Endothelial cell of umbilical vein (primary cell): ENCODE data around the gene CCBE1. TPM values are rescaled to one million over a fixed set of nuclear protein-coding genes. Genes with fewer than 3 reads are reported as not detected.

Experiments
- BruUV-seq: library from RNA; stranded (reverse); fragments of 400-500 nt; replicated peaks from 2 replicates; lab custom pipeline; 2021; lab: Mats Ljungman, UMichigan
- CTCF ChIA-PET: fragments of 300-600, 350-600 bp; sonication (Branson Sonifier 250); formaldehyde crosslinking; loops from one replicate; lab custom pipeline; 2021; ENCODE audit warnings: antibody characterized with exemption, inconsistent platforms; lab: Charles Lee
- POLR2A ChIA-PET: fragments of 300-600, 350-600 bp; sonication (Branson Sonifier 250); formaldehyde crosslinking; loops from one replicate; lab custom pipeline; 2021; ENCODE audit warnings: antibody characterized with exemption, inconsistent platforms; lab: Charles Lee
- DNase-seq: peaks from one replicate; pipeline ENCODE4 v3.0.0-alpha.2; 2011; ENCODE audit warnings: low read depth, low spot score
- FAIRE-seq: peaks from 2 replicates; lab custom pipeline; 2011; peaks lifted over from hg19 to GRCh38; lab: Jason Lieb, UNC
- H2AFZ ChIP-seq: 2 replicates; pipeline ENCODE4 v1.6.0; 2012; ENCODE audit warnings: low read depth, low read length, control low read depth, inconsistent platforms
- H3K27ac ChIP-seq: 2 replicates; pipeline ENCODE4 v1.5.1; 2011; ENCODE audit warnings: low read depth, mild to moderate bottlenecking, control low read depth, low read length, moderate library complexity; ENCODE audit not compliant: insufficient read depth
- H3K27me3 ChIP-seq, 2 experiments: 2 replicates each; pipeline versions ENCODE4 v1.6.0 to v1.6.1; 2011; ENCODE audit warnings: low read length in 2 of 2, mixed read lengths in 1 of 2; ENCODE audit not compliant: control insufficient read depth in 2 of 2, insufficient read depth in 2 of 2
- H3K36me3 ChIP-seq, 2 experiments: 2 replicates in 1 of 2; 3 replicates in 1 of 2; pipeline ENCODE4 v1.5.1; 2011; ENCODE audit warnings: low read length in 2 of 2, mild to moderate bottlenecking in 1 of 2, moderate library complexity in 1 of 2; ENCODE audit not compliant: control insufficient read depth in 2 of 2, insufficient read depth in 2 of 2; ENCODE audit errors: extremely low read depth in 1 of 2
- H3K4me1 ChIP-seq: 3 replicates; pipeline ENCODE4 v1.5.1; 2011; ENCODE audit warnings: mild to moderate bottlenecking, low read length; ENCODE audit not compliant: control insufficient read depth, insufficient read depth; ENCODE audit errors: extremely low read depth
- H3K4me2 ChIP-seq: 2 replicates; pipeline ENCODE4 v1.6.1; 2011; ENCODE audit warnings: low read length, control low read depth, mixed read lengths; ENCODE audit not compliant: insufficient read depth
- H3K4me3 ChIP-seq, 3 experiments: fragments of 200-600 bp in 1 of 3; sonication (generic), shearing (Covaris generic) in 1 of 3; replicated peaks in 1 of 3; 2 replicates each; pipeline ENCODE4 v1.5.1; 2011 to 2016; ENCODE audit warnings: control low read depth in 3 of 3, low read length in 3 of 3, mild to moderate bottlenecking in 2 of 3, inconsistent platforms in 1 of 3, low read depth in 1 of 3, moderate library complexity in 1 of 3; ENCODE audit not compliant: insufficient read depth in 1 of 3
- H3K79me2 ChIP-seq: 2 replicates; pipeline ENCODE4 v1.6.0; 2012; ENCODE audit warnings: low read length, inconsistent platforms; ENCODE audit not compliant: control insufficient read depth, insufficient read depth
- H3K9ac ChIP-seq: replicated peaks from 2 replicates; pipeline ENCODE3; 2011; ENCODE audit warnings: low read length, control low read depth; ENCODE audit not compliant: insufficient read depth; ENCODE audit errors: extremely low read depth
- H3K9me1 ChIP-seq: replicated peaks from 3 replicates; pipeline ENCODE4 v1.6.0; 2011; ENCODE audit warnings: mild to moderate bottlenecking, low read length; ENCODE audit not compliant: control insufficient read depth, insufficient read depth; ENCODE audit errors: extremely low read depth
- H3K9me3 ChIP-seq: replicated peaks from 2 replicates; pipeline ENCODE4 v1.5.1; 2012; ENCODE audit warnings: low read length, inconsistent platforms; ENCODE audit not compliant: control insufficient read depth, insufficient read depth
- H4K20me1 ChIP-seq: replicated peaks from 2 replicates; pipeline ENCODE3; 2011; ENCODE audit warnings: mild to moderate bottlenecking, low read length; ENCODE audit not compliant: control insufficient read depth, insufficient read depth; ENCODE audit errors: extremely low read depth
- CTCF ChIP-seq, 2 donors: IDR thresholded peaks; 1 replicate in 1 of 2; 2 replicates in 1 of 2; pipeline ENCODE4 v1.5.1; 2011; ENCODE audit warnings: low read length in 2 of 2, mild to moderate bottlenecking in 2 of 2, moderate library complexity in 2 of 2, control low read depth in 1 of 2, inconsistent platforms in 1 of 2, low read depth in 1 of 2; ENCODE audit not compliant: insufficient read depth in 1 of 2; ENCODE audit errors: extremely low read depth in 1 of 2
- EZH2 ChIP-seq: IDR thresholded peaks from 2 replicates; pipeline ENCODE4 v1.6.1; 2012; ENCODE audit warnings: borderline replicate concordance, low read depth, mild to moderate bottlenecking, moderate library complexity, low read length, inconsistent platforms; ENCODE audit not compliant: severe bottlenecking
- FOS ChIP-seq: IDR thresholded peaks from 2 replicates; pipeline ENCODE4 v1.6.1; 2011; ENCODE audit warnings: mild to moderate bottlenecking, low read length, moderate library complexity, borderline replicate concordance; ENCODE audit not compliant: insufficient read depth
- GATA2 ChIP-seq: IDR thresholded peaks from 2 replicates; pipeline ENCODE4 v1.7.0; 2011; ENCODE audit warnings: low read depth, mild to moderate bottlenecking, moderate library complexity, mixed read lengths, low read length; ENCODE audit not compliant: insufficient read length, insufficient read depth
- JUN ChIP-seq: IDR thresholded peaks from 2 replicates; pipeline ENCODE4 v1.6.1; 2011; ENCODE audit warnings: borderline replicate concordance, low read depth; ENCODE audit not compliant: insufficient read length, insufficient read depth
- MYC ChIP-seq: IDR thresholded peaks from one replicate; pipeline ENCODE4 v1.6.1; 2011; ENCODE audit warnings: mild to moderate bottlenecking, low read depth, low read length
- POLR2A ChIP-seq: IDR thresholded peaks from 2 replicates; pipeline ENCODE4 v1.6.1; 2012; ENCODE audit warnings: low read depth, mild to moderate bottlenecking, control low read depth, low read length
- POLR2AphosphoS5 ChIP-seq: IDR thresholded peaks from 2 replicates; pipeline ENCODE4 v1.6.1; 2012; ENCODE audit warnings: low read depth, mild to moderate bottlenecking, control low read depth, low read length, moderate library complexity; ENCODE audit not compliant: insufficient read depth
- dilution Hi-C: fragments of 300-500 bp; cut with MboI; formaldehyde crosslinking; loops from one replicate; pipeline ENCODE4 v1.15.0; 2019; ENCODE audit warnings: low sequenced_read_pairs; ENCODE audit not compliant: extremely low pct_ligation_motif_present
- intact Hi-C: fragments of 100-400 bp; cut with micrococcal nuclease; formaldehyde crosslinking; loops from one replicate; pipeline ENCODE4 v1.10.0; 2022
- polyA plus RNA-seq, 4 experiments: library from polyadenylated mRNA; depleted of rRNA in 3 of 4; stranded (reverse) in 3 of 4; unstranded in 1 of 4; fragments of >200 nt; gene quantifications; 2 replicates each; pipeline versions ENCODE4 v1.2.1 to v1.2.3, GENCODE V29; 2011 to 2012; ENCODE audit warnings: missing spikeins in 1 of 4
- total RNA-seq: library from RNA; stranded (reverse); gene quantifications from 2 replicates; pipeline ENCODE4 v1.2.3, GENCODE V29; 2021
- TF ChIP-seq, protein P1 (sequence below): IDR thresholded peaks from 2 replicates; pipeline ENCODE4 v1.6.1; 2011; ENCODE audit not compliant: insufficient read depth, insufficient read length

CCBE1 gene
- total and polyA plus RNA-seq, 2 donors (not counting 3 experiments of a cell fraction or from before 2014, with no cell fraction given): 0.04 TPM; not detected in 1

DNA sequence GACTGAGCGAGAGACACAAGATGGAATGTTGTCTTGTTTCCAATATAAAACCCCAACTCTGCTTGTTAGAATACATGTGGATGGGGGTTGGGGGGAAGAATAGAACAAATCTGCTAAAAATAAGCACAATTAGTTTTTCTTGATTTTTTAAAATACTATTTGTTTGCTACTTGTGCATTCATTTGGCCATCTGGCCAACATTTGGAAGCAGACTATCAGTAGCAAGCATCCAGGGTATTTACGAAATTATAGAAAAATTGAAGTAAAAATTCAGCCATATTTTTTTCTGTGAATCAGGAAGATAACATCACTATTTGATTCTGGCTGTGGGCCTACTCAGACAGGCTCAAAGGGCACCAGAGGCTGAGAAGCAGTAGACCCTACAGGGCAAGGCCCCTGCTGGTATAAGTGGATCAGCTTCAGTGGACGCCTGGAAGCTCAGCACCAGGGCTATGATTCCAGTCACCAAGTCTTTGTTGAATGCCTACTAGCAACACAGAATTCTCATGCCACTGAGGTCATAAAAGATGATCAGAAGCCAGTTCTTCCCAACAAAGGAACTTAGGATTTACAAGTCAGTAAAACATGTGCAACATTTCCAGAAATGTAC, 133.9 kb downstream of the CCBE1 start:
- Histone ChIP-seq H3K79me2 (no peaks in the 10 kb centered on the region), H3K9ac (no peak overlapping the region), H3K4me3 (no peak overlapping the region), H4K20me1 (no peaks in the 10 kb centered on the region), H3K27me3 (no peaks in the 10 kb centered on the region), H3K9me3 (no peaks in the 10 kb centered on the region), H3K4me1 (no peaks in the 10 kb centered on the region), H3K4me2 (no peak overlapping the region), H3K36me3 (no peaks in the 10 kb centered on the region), H3K27ac (no peak overlapping the region), H2AFZ (no peak overlapping the region), H3K9me1 (no peaks in the 10 kb centered on the region)
- dilution Hi-C loops: no loop called here
- ChIA-PET CTCF (no interaction called here), POLR2A (no interaction called here)
- DNase-seq (no peak), FAIRE-seq (no peak)
- TF ChIP-seq CTCF (IDR thresholded peaks at IDR 0.05; ENCODE audit: extremely low read depth in 1 of 2, insufficient read depth in 1 of 2, low read depth in 1 of 2, low read length in 2 of 2) (no peak), FOS (no peak), MYC (no peak), GATA2 (no peak), POLR2A (no peak), JUN (no peak), POLR2AphosphoS5 (no peak), EZH2 (no peak)
- TF ChIP-seq, protein P1, sequence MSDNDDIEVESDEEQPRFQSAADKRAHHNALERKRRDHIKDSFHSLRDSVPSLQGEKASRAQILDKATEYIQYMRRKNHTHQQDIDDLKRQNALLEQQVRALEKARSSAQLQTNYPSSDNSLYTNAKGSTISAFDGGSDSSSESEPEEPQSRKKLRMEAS: no peak
- intact Hi-C loops: no loop called here
- no TSS peak for BruUV-seq
